Smooth muscle cell (in vitro differentiated cells): ENCODE measurements around the gene LIF. TPM values are rescaled to one million over a fixed set of nuclear protein-coding genes. Genes with fewer than 3 reads are reported as not detected.
A peak's percentile ranks its signal among the peaks of the same experiment; 100 is the strongest.

Experiments
- DNase-seq: peaks from one replicate; lab custom pipeline; 2025; ENCODE audit not compliant: unreplicated experiment; lab: John Stamatoyannopoulos, UW
- H2AFZ ChIP-seq: fragments of 200-600 bp; sonication (generic); 2 replicates; pipeline ENCODE4 v1.6.0; 2016; ENCODE audit warnings: antibody characterized with exemption, low read depth, mild to moderate bottlenecking
- H3F3A ChIP-seq: fragments of 200-600 bp; sonication (generic); 2 replicates; pipeline ENCODE4 v1.6.0; 2017; ENCODE audit warnings: antibody characterized with exemption, low read depth
- H3K27ac ChIP-seq: fragments of 200-600 bp; sonication (generic); 2 replicates; pipeline ENCODE4 v1.5.1; 2016; ENCODE audit warnings: low read depth, mild to moderate bottlenecking
- H3K27me3 ChIP-seq: fragments of 200-600 bp; sonication (generic); 2 replicates; pipeline ENCODE4 v1.6.1; 2016; ENCODE audit warnings: low read depth, mild to moderate bottlenecking
- H3K36me3 ChIP-seq: fragments of 200-600 bp; sonication (generic); 2 replicates; pipeline ENCODE4 v1.5.1; 2016; ENCODE audit warnings: low read depth
- H3K4me1 ChIP-seq: fragments of 200-600 bp; sonication (generic); 2 replicates; pipeline ENCODE4 v1.5.1; 2016; ENCODE audit warnings: low read depth
- H3K4me2 ChIP-seq: fragments of 200-600 bp; sonication (generic); 2 replicates; pipeline ENCODE4 v1.6.0; 2016; ENCODE audit warnings: mild to moderate bottlenecking
- H3K4me3 ChIP-seq: fragments of 200-600 bp; sonication (generic); 2 replicates; pipeline ENCODE4 v1.5.1; 2016; ENCODE audit warnings: mild to moderate bottlenecking
- H3K79me2 ChIP-seq: fragments of 200-600 bp; sonication (generic); 2 replicates; pipeline ENCODE4 v1.6.0; 2016; ENCODE audit warnings: low read depth, mild to moderate bottlenecking
- H3K9ac ChIP-seq: fragments of 200-600 bp; sonication (generic); 2 replicates; pipeline ENCODE4 v1.6.0; 2016; ENCODE audit warnings: low read depth
- H3K9me3 ChIP-seq: fragments of 200-600 bp; sonication (generic); replicated peaks from 2 replicates; pipeline ENCODE4 v1.5.1; 2016; ENCODE audit warnings: low read depth
- H4K20me1 ChIP-seq: fragments of 200-600 bp; sonication (generic); 2 replicates; pipeline ENCODE4 v1.6.0; 2016; ENCODE audit warnings: low read depth
- CTCF ChIP-seq: fragments of 200-600 bp; sonication (generic); IDR thresholded peaks from 2 replicates; pipeline ENCODE4 v1.5.1; 2017; ENCODE audit warnings: borderline replicate concordance, mild to moderate bottlenecking, antibody characterized with exemption; ENCODE audit not compliant: insufficient read depth, poor library complexity, severe bottlenecking
- WGBS: methylation state at CpG from one replicate; pipeline ENCODE4 v1.1.7; 2016; ENCODE audit warnings: low lambda C conversion rate; 5-methylcytosine and 5-hydroxymethylcytosine counted together
- polyA plus RNA-seq: library from polyadenylated mRNA; unstranded; fragments of >200 nt; fragmentation: Nextera tagmentation; extraction: Ambion mirVana; gene quantifications from 2 replicates; pipeline ENCODE4 v1.2.1, GENCODE V29; 2016
- total RNA-seq: library from RNA; depleted of rRNA; stranded (reverse); fragments of >200 nt; gene quantifications from 2 replicates; pipeline ENCODE4 v1.2.3, GENCODE V29; 2014

Gene LIF
- total and polyA plus RNA-seq, 2 experiments from 2014 or later, result 29.9 to 31.2 TPM

- peaks cover 14% of the 10 kb centered on the region for H3K4me1 ChIP-seq
- H3K27ac ChIP-seq, result peak overlapping the region; percentile 50
- H3K9me3 ChIP-seq, result no peaks in the 10 kb centered on the region
- H3F3A ChIP-seq, result peaks cover 17% of the 10 kb centered on the region
- 86% methylated on average over 10 of the region's 13 CpGs for WGBS
- H3K79me2 ChIP-seq, result no peaks in the 10 kb centered on the region
- H3K9ac ChIP-seq, result no peak overlapping the region
- DNase-seq, result no peak
- H3K27me3 ChIP-seq, result no peaks in the 10 kb centered on the region
- H2AFZ ChIP-seq, result no peak overlapping the region
- TF ChIP-seq CTCF, result no peak
- no peak overlapping the region for H3K4me2 ChIP-seq
- no peaks in the 10 kb centered on the region for H3K36me3 ChIP-seq
- no peak overlapping the region for H3K4me3 ChIP-seq
- H4K20me1 ChIP-seq, result peaks cover 65% of the 10 kb centered on the region
These were observed 44.7 kb upstream of the LIF start for GRCh38 chr22:30291058-30291892.

GRCh38 chr22:30290342-30291057 lies 43.9 kb upstream of the LIF start:
- Histone ChIP-seq H4K20me1 (peaks cover 57% of the 10 kb centered on the region), H3F3A (peaks cover 17% of the 10 kb centered on the region), H3K79me2 (no peaks in the 10 kb centered on the region), H3K27ac (peak overlapping the region; percentile 35), H3K4me1 (peaks cover 14% of the 10 kb centered on the region), H3K27me3 (no peaks in the 10 kb centered on the region), H3K9ac (no peak overlapping the region), H3K36me3 (no peaks in the 10 kb centered on the region), H3K4me3 (peak overlapping the region; percentile 79), H3K4me2 (peak overlapping the region; percentile 93), H3K9me3 (no peaks in the 10 kb centered on the region), H2AFZ (no peak overlapping the region)
- no peak for TF ChIP-seq CTCF
- WGBS, result 42% methylated on average over 3 of the region's 3 CpGs
- no peak for DNase-seq

GRCh38 chr22:30289980-30290313 lies 43.4 kb upstream of the LIF start:
- H3K36me3 ChIP-seq, result no peaks in the 10 kb centered on the region
- peak overlapping the region; percentile 93 for H3K4me2 ChIP-seq
- H2AFZ ChIP-seq, result no peak overlapping the region
- no peaks in the 10 kb centered on the region for H3K79me2 ChIP-seq
- H4K20me1 ChIP-seq, result peaks cover 52% of the 10 kb centered on the region
- H3K4me3 ChIP-seq, result peak overlapping the region; percentile 79
- no peaks in the 10 kb centered on the region for H3K27me3 ChIP-seq
- H3K9ac ChIP-seq, result no peak overlapping the region
- TF ChIP-seq CTCF, result no peak
- WGBS, result 18% methylated on average over 12 of the region's 12 CpGs
- peak overlapping the region; percentile 35 for H3K27ac ChIP-seq
- no peak for DNase-seq
- peaks cover 17% of the 10 kb centered on the region for H3F3A ChIP-seq
- H3K4me1 ChIP-seq, result peaks cover 14% of the 10 kb centered on the region
- no peaks in the 10 kb centered on the region for H3K9me3 ChIP-seq
